Measurements from ENCODE around the gene LAMC3.

DNA sequence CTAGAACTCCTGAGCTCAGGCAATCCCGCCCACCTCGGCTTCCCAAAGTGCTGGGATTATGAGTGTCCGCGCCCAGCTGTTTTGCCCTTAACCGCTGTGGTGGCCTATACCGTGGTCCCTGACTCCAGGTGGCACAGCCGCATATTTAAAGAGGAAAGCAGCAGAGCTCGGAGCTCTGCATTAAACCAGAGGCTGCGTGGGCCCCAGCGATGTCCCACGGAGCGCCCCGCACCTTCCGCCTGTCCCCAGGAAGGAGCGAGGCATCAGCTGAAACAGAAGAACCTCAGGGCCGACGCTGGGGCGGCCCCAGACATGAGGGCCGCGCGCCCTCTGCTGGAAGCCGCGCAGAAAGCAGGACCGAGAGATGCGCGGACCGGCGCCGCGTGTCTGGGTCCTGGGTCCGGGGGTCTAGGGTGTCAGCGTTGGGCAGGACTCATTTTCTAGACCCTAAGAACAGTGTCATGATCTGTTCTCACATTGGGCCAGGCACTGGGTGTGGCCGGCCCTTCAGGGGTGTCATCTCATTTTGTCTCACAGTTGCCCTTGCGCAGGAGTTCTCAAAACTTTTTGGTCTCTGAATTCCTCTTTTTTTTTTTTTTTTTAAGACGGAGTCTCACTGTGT is 37.7 kb downstream of the LAMC3 start:
- TF ChIP-seq, protein P1, sequence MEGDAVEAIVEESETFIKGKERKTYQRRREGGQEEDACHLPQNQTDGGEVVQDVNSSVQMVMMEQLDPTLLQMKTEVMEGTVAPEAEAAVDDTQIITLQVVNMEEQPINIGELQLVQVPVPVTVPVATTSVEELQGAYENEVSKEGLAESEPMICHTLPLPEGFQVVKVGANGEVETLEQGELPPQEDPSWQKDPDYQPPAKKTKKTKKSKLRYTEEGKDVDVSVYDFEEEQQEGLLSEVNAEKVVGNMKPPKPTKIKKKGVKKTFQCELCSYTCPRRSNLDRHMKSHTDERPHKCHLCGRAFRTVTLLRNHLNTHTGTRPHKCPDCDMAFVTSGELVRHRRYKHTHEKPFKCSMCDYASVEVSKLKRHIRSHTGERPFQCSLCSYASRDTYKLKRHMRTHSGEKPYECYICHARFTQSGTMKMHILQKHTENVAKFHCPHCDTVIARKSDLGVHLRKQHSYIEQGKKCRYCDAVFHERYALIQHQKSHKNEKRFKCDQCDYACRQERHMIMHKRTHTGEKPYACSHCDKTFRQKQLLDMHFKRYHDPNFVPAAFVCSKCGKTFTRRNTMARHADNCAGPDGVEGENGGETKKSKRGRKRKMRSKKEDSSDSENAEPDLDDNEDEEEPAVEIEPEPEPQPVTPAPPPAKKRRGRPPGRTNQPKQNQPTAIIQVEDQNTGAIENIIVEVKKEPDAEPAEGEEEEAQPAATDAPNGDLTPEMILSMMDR (IDR thresholded peaks at IDR 0.05) = peak; percentile 99
- no peak for TF ChIP-seq EZH2 (IDR thresholded peaks at IDR 0.05)

All from neural progenitor cell (in vitro differentiated cells).